DND-41 (cell line): ENCODE measurements around the gene CCHCR1.

Source experiments
- EZH2 ChIP-seq: IDR thresholded peaks from 3 replicates; pipeline ENCODE4 v1.6.1; 2012; ENCODE audit warnings: borderline replicate concordance, low read depth, mild to moderate bottlenecking, moderate library complexity, low read length, inconsistent platforms; ENCODE audit not compliant: severe bottlenecking
- TF ChIP-seq, protein P1 (sequence below): IDR thresholded peaks from 2 replicates; pipeline ENCODE4 v1.5.1; 2012; ENCODE audit warnings: borderline replicate concordance, low read length, moderate library complexity, mild to moderate bottlenecking; ENCODE audit not compliant: poor library complexity, severe bottlenecking; ENCODE audit errors: extremely low read depth

DNA sequence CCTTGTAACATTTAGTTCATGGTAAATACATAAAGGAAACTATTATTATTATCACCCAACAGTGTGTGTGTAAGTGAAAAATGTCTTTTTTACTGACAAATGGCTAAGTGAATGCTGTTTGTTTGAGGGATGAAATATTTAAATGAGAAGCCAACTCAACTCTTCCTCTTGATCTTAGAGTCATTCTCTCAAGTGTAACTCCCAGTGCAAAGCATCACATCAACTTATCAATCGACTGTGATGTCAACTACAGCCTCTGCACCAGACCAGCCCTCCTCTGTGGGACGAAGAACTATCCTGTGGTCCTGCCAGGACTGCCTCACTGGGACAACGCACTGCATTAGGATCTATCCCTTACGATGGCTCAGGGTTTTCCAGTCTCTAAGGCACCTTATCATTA, 50.5 kb downstream of the CCHCR1 start:
- TF ChIP-seq, protein P1, sequence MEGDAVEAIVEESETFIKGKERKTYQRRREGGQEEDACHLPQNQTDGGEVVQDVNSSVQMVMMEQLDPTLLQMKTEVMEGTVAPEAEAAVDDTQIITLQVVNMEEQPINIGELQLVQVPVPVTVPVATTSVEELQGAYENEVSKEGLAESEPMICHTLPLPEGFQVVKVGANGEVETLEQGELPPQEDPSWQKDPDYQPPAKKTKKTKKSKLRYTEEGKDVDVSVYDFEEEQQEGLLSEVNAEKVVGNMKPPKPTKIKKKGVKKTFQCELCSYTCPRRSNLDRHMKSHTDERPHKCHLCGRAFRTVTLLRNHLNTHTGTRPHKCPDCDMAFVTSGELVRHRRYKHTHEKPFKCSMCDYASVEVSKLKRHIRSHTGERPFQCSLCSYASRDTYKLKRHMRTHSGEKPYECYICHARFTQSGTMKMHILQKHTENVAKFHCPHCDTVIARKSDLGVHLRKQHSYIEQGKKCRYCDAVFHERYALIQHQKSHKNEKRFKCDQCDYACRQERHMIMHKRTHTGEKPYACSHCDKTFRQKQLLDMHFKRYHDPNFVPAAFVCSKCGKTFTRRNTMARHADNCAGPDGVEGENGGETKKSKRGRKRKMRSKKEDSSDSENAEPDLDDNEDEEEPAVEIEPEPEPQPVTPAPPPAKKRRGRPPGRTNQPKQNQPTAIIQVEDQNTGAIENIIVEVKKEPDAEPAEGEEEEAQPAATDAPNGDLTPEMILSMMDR, result no peak
- no peak for TF ChIP-seq EZH2
